ENCODE measurements around the gene MTURN. TPM values are rescaled to one million over a fixed set of nuclear protein-coding genes. Genes with fewer than 3 reads are reported as not detected.

Gene MTURN
- total and polyA plus RNA-seq, 8 donors = 7.8 to 84.8 (median 33.7) TPM

GRCh38 chr7:30148951-30149459 lies 14.2 kb downstream of the MTURN start:
- Histone ChIP-seq H3K4me3 (no peak overlapping the region), H3K4me1 (peaks cover 6 to 56% (median 32%) of the 10 kb centered on the region in 4 donors), H3K27me3 (no peaks in the 10 kb centered on the region), H3K9me3 (no peaks in the 10 kb centered on the region), H3K27ac (peak overlapping the region; percentile 35 to 69 (median 39)), H3K36me3 (peaks cover 5 to 38% (median 32%) of the 10 kb centered on the region in 4 donors)
- DNase-seq = peak; percentile 35 to 61
- intact Hi-C loops (cut with DNase I; ENCODE audit: low total_unique reads) = no loop called here
- 50 to 60% (median 55%) methylated on average over 13 of the region's 13 CpGs for WGBS, 5 donors
- TF ChIP-seq EP300 (IDR thresholded peaks at IDR 0.05) = no peak

GRCh38 chr7:30149640-30150272 lies 15.0 kb downstream of the MTURN start:
- intact Hi-C loops (cut with DNase I; ENCODE audit: low total_unique reads) = no loop called here
- TF ChIP-seq POLR2AphosphoS5 (IDR thresholded peaks at IDR 0.05) (no peak), EP300 (IDR thresholded peaks at IDR 0.05) (no peak), CTCF (IDR thresholded peaks at IDR 0.05) (no peak), POLR2A (IDR thresholded peaks at IDR 0.05) (no peak)
- peak overlapping the region in 2 of 5 donors; percentile 35 to 69 for H3K27ac ChIP-seq
- no peaks in the 10 kb centered on the region for H3K9me3 ChIP-seq
- H3K4me3 ChIP-seq = no peak overlapping the region
- H3K36me3 ChIP-seq = peaks cover 5 to 46% (median 39%) of the 10 kb centered on the region in 4 donors
- peaks cover 6 to 48% (median 27%) of the 10 kb centered on the region in 4 donors for H3K4me1 ChIP-seq
- no peak for DNase-seq
- 76 to 94% (median 81%) methylated on average over 7 of the region's 7 CpGs for WGBS, 5 donors
- no peaks in the 10 kb centered on the region for H3K27me3 ChIP-seq

GRCh38 chr7:30150711-30151110 lies 15.9 kb downstream of the MTURN start:
- H3K4me1 ChIP-seq = peaks cover 1 to 38% (median 22%) of the 10 kb centered on the region in 4 donors
- H3K36me3 ChIP-seq = peaks cover 5 to 53% (median 48%) of the 10 kb centered on the region in 4 donors
- H3K9me3 ChIP-seq = no peaks in the 10 kb centered on the region
- intact Hi-C loops (cut with DNase I; ENCODE audit: low total_unique reads) = no loop called here
- no peak for DNase-seq
- H3K27me3 ChIP-seq = no peaks in the 10 kb centered on the region
- WGBS, 5 donors = 80 to 94% (median 93%) methylated on average over 7 of the region's 7 CpGs
- no peak overlapping the region for H3K27ac ChIP-seq
- TF ChIP-seq EP300 (IDR thresholded peaks at IDR 0.05) = no peak
- no peak for TF ChIP-seq CTCF (IDR thresholded peaks at IDR 0.05)
- no peak for TF ChIP-seq POLR2AphosphoS5 (IDR thresholded peaks at IDR 0.05)
- TF ChIP-seq POLR2A (IDR thresholded peaks at IDR 0.05) = no peak
- H3K4me3 ChIP-seq = no peak overlapping the region

GRCh38 chr7:30154111-30154587 lies 19.4 kb downstream of the MTURN start:
- TF ChIP-seq EP300 (IDR thresholded peaks at IDR 0.05) (no peak), POLR2AphosphoS5 (IDR thresholded peaks at IDR 0.05) (no peak), CTCF (IDR thresholded peaks at IDR 0.05) (no peak), POLR2A (IDR thresholded peaks at IDR 0.05) (no peak)
- WGBS, 5 donors = 73 to 82% (median 78%) methylated on average over 9 of the region's 9 CpGs
- Histone ChIP-seq H3K4me3 (no peak overlapping the region), H3K27ac (no peak overlapping the region), H3K4me1 (peaks cover 0 to 11% (median 6%) of the 10 kb centered on the region in 4 donors), H3K36me3 (peaks cover 5 to 62% (median 59%) of the 10 kb centered on the region in 4 donors), H3K9me3 (no peaks in the 10 kb centered on the region), H3K27me3 (no peaks in the 10 kb centered on the region)
- DNase-seq = no peak
- intact Hi-C loops (cut with DNase I; ENCODE audit: low total_unique reads) = no loop called here

- no peak overlapping the region for H3K4me3 ChIP-seq
- H3K36me3 ChIP-seq = peaks cover 5 to 65% (median 57%) of the 10 kb centered on the region in 4 donors
- H3K27ac ChIP-seq = no peak overlapping the region
- peaks cover 0 to 16% (median 10%) of the 10 kb centered on the region in 4 donors for H3K4me1 ChIP-seq
- DNase-seq = no peak
- no peaks in the 10 kb centered on the region for H3K9me3 ChIP-seq
- 74 to 93% (median 84%) methylated on average over 8 of the region's 8 CpGs for WGBS, 5 donors
- TF ChIP-seq EP300 (IDR thresholded peaks at IDR 0.05) (no peak), POLR2AphosphoS5 (IDR thresholded peaks at IDR 0.05) (no peak), CTCF (IDR thresholded peaks at IDR 0.05) (no peak), POLR2A (IDR thresholded peaks at IDR 0.05) (no peak)
- intact Hi-C loops (cut with DNase I; ENCODE audit: low total_unique reads) = no loop called here
- H3K27me3 ChIP-seq = no peaks in the 10 kb centered on the region
These were observed 20.7 kb downstream of the MTURN start for GRCh38 chr7:30155481-30155880.
